Measurements from ENCODE around the gene MYO1E.
A peak's percentile ranks its signal among the peaks of the same experiment; 100 is the strongest.
"Not testable (repeated sequence)": the region's sequence is repeated elsewhere in the genome, so short reads cannot be mapped to it uniquely, and the experiment has no call there.

MYO1E gene

DNA sequence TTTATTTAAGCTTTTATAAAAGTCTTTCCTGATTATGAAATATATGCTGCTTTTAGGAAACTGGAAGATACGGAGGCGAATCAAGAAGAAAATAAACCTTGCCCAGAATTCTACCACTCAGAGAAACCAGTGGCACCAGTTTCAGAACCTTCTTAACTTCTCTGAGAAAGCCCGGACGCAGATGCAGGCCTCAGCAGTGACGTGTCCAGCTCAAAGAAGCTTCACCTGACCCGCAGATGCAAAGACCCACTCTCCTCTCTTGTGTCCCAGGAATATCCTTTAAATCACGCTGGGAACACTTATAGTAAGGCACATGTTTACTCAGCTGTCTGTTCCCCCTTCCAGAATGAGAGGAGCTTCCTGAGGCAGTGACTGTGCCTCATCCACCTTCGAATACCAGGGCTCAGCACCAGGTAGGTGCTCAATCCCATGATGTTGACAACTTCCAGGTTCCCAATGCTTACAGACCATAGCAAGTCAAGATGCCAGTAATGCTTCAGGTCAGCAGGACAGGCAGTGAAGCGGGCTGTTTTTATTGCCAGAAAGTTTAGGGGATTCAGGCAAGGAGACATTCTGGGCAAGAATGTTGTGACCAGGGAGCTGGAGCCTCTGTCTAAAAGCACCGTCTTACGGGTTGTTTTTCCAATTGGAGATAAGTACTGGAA lies 205.9 kb downstream of the MYO1E start:
- no peak for ATAC-seq
- Mint-ChIP-seq H3K27ac (no peak overlapping the region), H3K9me3 (no peaks in the 10 kb centered on the region)

DNA sequence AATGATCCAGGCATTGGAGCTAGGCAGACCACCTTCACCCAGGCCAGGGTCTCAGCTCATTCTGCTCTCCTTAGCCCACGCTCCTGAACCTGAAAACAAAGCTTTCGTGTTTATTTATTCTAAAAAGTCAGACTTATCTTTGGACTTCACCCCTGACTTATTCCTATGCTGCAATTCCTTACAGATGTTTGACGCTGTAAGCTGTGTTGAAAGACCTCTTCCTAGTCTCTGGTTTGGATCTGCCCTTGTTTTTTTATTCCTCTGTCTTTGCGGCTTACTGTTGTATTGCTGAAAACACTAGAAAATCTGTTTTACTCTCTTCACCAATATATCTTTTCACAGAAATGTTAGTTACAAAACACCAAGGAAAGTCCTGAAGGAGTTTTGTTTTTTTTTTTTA lies 206.5 kb downstream of the MYO1E start:
- H3K27me3 Mint-ChIP-seq, result peaks cover 6% of the 10 kb centered on the region
- H3K9me3 Mint-ChIP-seq, result no peaks in the 10 kb centered on the region
- DNase-seq (no peak), ATAC-seq (no peak)
- peaks cover 25% of the 10 kb centered on the region for H3K4me1 Mint-ChIP-seq
- H3K27ac Mint-ChIP-seq, result peak overlapping the region in 1 of 2 donors; percentile 13
- no peak overlapping the region for H3K4me3 Mint-ChIP-seq

More for the DNA sequence above, 205.9 kb downstream of the MYO1E start:
- peaks cover 6% of the 10 kb centered on the region for H3K27me3 Mint-ChIP-seq
- H3K4me3 Mint-ChIP-seq, result no peak overlapping the region
- no peak for DNase-seq
- peaks cover 25% of the 10 kb centered on the region for H3K4me1 Mint-ChIP-seq

DNA sequence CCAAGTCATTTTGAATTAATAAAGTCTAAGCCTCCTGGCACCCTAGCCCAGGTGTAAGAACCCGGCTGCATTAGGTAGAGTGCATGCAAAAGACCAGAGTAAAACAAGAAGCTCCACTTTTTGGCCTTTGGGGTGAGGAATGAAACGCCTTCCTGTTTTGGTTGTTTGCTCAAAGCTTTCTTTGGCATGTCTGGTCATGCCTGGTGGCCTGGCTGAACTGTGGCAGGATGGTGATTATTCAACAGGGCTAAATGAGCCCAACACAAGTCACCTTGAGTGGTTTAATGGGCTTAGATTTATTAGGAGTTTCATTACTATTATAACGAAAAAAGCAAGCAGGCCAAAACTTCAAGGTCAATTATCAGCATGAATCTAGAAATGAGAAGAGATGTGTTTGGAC lies 206.9 kb downstream of the MYO1E start:
- ATAC-seq (no peak), DNase-seq (no peak)
- Mint-ChIP-seq H3K27me3 (peaks cover 6% of the 10 kb centered on the region), H3K27ac (peak overlapping the region; percentile 13 to 87), H3K4me3 (no peak overlapping the region), H3K4me1 (peaks cover 25% of the 10 kb centered on the region), H3K9me3 (no peaks in the 10 kb centered on the region)

DNA sequence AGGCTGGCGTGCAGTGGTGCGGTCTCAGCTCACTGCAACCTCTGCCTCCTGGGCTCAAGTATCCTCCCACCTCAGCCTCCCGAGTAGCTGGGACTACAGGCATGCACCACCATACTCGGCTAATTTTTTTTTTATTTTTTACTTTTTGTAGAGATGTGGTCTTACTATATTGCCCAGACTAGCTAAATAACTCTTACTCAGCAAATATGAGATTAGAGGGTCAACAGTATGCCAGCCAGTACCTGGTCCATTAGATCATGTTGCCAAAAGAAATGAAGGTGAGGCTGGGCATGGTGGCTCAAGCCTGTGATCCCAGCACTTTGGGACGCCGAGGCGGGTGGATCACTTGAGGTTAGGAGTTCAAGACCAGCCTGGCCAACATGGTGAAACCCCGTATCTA lies 210.6 kb downstream of the MYO1E start:
- H3K4me1 Mint-ChIP-seq, H3K9me3 Mint-ChIP-seq, DNase-seq, ATAC-seq, H3K27ac Mint-ChIP-seq, H3K27me3 Mint-ChIP-seq, H3K4me3 Mint-ChIP-seq: not testable (repeated sequence)

DNA sequence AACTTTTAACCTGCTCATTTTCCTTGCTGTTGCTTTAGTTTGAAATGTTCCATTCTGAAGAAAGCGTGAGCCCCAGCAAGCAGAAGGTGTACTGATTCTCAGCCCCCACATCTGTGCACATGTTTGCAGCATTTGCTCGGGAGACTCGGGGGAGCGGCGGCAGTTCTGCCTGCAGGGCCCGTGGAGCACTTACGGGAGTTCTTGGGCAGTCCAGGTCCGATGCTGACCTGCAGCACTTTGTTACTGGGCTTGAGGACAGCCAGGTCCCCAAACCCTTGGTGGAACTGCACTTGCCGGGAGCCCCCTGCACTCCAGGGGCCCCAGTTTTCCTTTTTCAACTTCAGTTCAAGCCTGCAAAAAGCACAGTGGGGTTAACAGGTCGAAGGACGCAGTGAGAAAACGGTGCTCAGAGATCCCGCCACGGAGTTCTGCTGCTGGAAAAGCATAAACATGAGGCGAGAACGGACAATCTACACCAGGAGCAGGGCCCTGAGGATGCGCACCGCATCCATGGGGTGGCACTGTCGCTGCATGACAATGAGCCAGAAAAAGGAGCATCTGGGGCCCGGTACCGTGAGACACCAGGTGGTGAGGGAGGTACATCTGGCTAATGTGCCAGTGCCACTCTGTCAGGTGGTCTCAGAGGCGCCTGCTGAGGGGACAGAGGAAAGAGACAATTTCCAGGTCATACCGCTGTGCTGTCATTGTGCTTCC lies 211.6 kb downstream of the MYO1E start:
- Mint-ChIP-seq H3K27ac (peak overlapping the region in 1 of 2 donors; percentile 67), H3K4me1 (no peaks in the 10 kb centered on the region), H3K27me3 (peaks cover 6% of the 10 kb centered on the region), H3K9me3 (no peaks in the 10 kb centered on the region), H3K4me3 (no peak overlapping the region)
- peak; percentile 23 to 28 for DNase-seq
- peak; percentile 59 for ATAC-seq

DNA sequence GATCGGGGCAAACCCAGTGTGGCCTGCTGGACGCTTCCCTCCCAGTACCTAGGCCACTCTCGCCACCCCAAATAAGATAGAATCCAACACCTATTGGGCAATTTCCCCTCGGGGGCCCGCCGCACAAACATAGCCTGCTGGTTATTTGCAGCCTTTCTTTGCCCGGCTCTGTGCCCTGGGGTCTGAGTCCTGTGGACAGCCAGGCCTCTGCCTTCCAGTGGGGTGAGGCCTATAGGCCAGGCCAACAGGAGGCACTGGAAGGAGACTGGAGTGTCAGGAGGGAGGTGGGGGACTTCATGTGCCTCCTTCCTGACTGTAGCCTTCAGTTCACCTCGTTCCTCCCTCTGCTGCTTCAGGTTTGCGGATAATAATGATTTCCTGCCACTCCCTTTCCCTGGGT lies 213.5 kb downstream of the MYO1E start:
- Mint-ChIP-seq H3K4me3 (no peak overlapping the region), H3K9me3 (no peaks in the 10 kb centered on the region), H3K4me1 (no peaks in the 10 kb centered on the region), H3K27ac (no peak overlapping the region), H3K27me3 (peaks cover 6% of the 10 kb centered on the region)
- ATAC-seq (no peak), DNase-seq (no peak)

DNA sequence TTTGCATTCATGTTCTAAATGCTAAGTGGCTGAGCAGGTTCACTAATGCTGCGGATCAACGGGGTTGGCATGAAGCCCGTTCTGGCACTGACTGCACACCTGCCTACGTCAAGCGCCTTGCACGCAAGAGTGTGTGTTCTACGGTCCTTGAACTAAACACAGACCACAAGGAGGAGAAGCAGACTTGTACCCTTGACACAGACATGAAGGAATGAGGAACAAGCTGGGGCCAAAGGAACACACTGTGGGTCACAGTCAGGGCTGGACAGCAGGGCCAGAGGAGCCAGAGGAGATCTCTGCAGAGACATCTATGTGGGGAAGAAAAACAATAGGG lies 214.0 kb downstream of the MYO1E start:
- Mint-ChIP-seq H3K9me3 (no peaks in the 10 kb centered on the region), H3K27me3 (peaks cover 6% of the 10 kb centered on the region), H3K4me1 (no peaks in the 10 kb centered on the region), H3K27ac (no peak overlapping the region), H3K4me3 (no peak overlapping the region)
- DNase-seq (no peak), ATAC-seq (no peak)

DNA sequence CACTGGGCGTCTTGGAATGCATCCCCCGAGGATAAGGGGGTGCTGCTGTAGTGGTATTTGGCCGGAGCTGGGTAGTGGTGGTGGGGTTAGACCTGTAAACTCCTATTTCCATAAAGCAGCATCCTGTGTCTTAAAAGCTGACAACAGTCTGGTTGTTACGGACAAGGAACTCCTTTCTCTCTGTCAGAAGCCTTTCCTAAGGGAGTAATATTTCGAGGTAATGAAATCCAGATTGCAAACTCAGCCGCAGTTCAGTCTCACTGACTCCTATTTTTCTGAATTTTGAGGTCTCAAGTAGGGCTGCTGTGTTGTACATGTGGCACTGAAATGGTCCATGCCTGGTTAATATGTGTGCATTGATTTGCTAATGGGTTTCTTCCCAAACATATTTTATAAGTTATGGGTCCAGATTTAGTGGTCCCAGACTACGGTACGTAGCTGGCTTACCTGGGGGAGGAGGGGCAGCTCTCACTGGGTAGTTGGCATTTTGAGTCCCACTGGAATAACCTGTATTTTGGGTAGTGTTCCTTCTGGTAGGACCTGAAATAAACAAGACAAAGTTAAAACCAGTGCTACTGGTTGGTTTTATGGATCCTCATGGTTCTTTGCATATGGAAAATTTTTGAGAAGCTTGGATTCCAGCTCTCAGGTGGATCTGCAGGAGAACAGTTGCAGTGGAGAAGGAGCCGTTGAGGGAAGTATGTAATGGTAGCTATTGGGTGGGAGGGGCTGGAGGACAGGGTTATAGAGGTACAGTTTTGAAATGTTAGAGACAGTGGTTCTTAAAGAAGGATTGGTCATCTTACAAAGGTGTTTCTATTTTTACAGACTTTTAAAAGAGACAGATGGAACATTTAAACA lies 214.6 kb downstream of the MYO1E start:
- H3K27me3 Mint-ChIP-seq, result peaks cover 4% of the 10 kb centered on the region
- no peak overlapping the region for H3K27ac Mint-ChIP-seq
- ATAC-seq (no peak), DNase-seq (no peak)
- H3K4me3 Mint-ChIP-seq, result no peak overlapping the region
- H3K9me3 Mint-ChIP-seq, result no peaks in the 10 kb centered on the region
- H3K4me1 Mint-ChIP-seq, result no peaks in the 10 kb centered on the region

DNA sequence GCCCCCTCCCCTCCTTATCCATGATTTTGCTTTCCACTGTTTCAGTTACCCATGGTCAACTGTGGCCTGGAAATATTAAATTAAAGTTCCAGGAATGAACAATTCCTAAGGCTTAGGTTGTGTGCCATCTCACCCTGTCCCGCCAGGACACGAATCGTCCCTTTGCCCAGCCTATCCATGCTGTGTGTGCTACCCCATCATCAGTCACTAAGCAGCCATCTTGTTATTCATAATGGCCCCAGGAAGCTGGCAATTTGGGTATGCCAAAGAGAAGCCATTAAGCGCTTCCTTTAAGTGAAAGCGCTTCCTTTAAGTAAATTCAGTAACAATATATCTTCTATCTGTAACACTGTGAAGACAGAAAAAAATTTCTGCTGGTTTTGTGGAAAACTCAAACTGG lies 215.3 kb downstream of the MYO1E start:
- ATAC-seq (no peak), DNase-seq (no peak)
- Mint-ChIP-seq H3K27ac (no peak overlapping the region), H3K4me1 (no peaks in the 10 kb centered on the region), H3K27me3 (no peaks in the 10 kb centered on the region), H3K4me3 (no peak overlapping the region), H3K9me3 (no peaks in the 10 kb centered on the region)

DNA sequence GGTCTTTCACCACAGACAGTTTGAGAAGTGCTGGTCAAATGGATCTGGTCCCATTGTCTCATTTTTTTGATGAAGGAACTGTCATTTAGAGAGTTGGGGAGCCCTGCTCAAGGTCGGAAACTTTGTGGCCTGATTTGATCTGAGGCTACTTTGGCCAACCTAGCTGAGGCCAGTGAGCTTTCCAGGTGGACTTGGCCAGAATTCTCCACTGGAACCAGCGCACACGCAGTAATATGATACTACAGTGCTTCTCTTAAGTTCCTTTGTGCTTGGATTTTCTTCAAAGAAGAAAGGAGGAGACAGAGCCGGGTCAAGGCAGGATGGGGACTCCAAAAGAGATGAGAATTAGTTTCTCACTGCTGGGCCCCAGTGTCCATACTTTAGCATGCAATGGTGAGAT lies 217.2 kb downstream of the MYO1E start:
- Mint-ChIP-seq H3K9me3 (no peaks in the 10 kb centered on the region), H3K4me1 (no peaks in the 10 kb centered on the region), H3K27ac (peak overlapping the region in 1 of 2 donors; percentile 31), H3K4me3 (no peak overlapping the region), H3K27me3 (no peaks in the 10 kb centered on the region)
- DNase-seq, result no peak
- no peak for ATAC-seq

DNA sequence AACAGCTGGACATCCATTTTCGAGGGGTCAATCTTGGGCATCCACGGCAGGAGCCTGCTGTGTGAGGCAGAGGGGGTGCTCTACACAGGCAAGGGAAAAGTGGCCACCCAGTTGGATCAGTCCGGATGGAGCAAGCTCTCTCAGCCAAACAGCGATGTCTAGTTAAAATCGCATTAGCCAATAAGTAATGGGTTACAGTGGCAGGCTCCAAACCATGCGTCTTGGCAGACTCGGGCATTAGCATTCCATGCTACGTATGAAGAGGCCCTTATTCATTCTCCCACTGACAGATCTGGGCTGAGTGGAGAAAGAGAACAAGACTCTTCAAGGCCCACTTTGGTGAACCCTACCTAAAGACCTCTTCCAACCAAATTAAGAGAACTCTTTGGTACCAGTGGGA lies 218.4 kb downstream of the MYO1E start:
- Mint-ChIP-seq H3K4me3 (no peak overlapping the region), H3K9me3 (no peaks in the 10 kb centered on the region), H3K4me1 (no peaks in the 10 kb centered on the region), H3K27me3 (no peaks in the 10 kb centered on the region), H3K27ac (no peak overlapping the region)
- ATAC-seq (no peak), DNase-seq (no peak)

DNA sequence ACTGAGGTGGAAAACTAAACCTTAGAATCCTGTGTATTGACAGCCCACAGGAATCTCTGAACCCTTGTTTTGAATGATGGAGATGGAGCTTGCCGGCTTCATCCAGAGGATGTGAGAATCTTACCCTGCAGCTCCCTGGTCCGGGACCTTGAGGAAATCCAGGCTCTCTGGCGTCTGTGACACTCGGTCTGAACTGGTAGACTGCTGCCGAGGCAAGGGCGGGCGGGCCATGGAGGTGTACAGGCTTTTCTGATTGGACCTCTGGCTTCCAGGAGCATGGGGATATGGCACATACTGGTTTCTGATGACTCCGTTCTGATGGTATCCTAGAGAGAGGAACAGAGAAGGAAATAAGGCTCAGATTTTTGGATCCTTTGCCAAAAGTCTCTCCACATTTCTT lies 219.2 kb downstream of the MYO1E start:
- H3K4me3 Mint-ChIP-seq, result no peak overlapping the region
- H3K4me1 Mint-ChIP-seq, result no peaks in the 10 kb centered on the region
- H3K9me3 Mint-ChIP-seq, result no peaks in the 10 kb centered on the region
- ATAC-seq (no peak), DNase-seq (no peak)
- H3K27me3 Mint-ChIP-seq, result no peaks in the 10 kb centered on the region
- peak overlapping the region in 1 of 2 donors; percentile 30 for H3K27ac Mint-ChIP-seq

DNA sequence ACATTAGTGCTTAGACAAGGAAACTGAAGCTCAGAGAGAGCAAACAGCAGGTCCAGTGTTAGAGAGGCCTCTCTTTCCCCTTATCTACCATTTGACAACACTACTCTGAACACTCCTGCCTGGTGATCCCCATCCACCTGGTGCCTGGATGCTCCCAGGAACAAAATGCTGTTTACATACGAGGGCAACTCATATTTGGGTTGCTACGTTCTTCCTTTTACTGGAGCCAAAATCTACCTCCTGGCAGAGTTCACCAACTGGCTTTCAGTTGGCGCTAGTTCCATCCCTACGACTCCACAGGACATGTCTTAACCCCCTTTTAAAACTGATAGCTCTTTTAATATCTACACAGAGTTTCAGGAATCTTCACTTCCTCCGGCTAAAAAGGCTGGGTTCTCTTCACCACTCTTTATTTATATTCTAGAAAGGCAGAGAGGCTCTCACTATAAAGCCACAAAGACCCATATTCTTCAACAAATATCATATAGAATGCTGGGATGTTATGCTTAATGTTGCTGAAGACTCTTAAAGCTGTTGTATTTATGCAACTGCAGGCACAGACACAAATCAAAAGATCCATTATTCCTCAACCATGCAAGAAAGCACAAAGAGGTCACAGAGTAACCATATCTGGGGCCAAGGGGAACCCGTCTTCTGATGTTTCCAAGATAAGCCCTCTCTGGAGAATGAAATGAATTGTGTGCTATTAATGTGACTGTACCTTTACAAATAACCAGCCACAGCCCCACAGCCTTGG lies 219.8 kb downstream of the MYO1E start:
- H3K27me3 Mint-ChIP-seq, result no peaks in the 10 kb centered on the region
- no peaks in the 10 kb centered on the region for H3K4me1 Mint-ChIP-seq
- no peak overlapping the region for H3K27ac Mint-ChIP-seq
- ATAC-seq (no peak), DNase-seq (no peak)
- H3K9me3 Mint-ChIP-seq, result no peaks in the 10 kb centered on the region
- H3K4me3 Mint-ChIP-seq, result no peak overlapping the region

DNA sequence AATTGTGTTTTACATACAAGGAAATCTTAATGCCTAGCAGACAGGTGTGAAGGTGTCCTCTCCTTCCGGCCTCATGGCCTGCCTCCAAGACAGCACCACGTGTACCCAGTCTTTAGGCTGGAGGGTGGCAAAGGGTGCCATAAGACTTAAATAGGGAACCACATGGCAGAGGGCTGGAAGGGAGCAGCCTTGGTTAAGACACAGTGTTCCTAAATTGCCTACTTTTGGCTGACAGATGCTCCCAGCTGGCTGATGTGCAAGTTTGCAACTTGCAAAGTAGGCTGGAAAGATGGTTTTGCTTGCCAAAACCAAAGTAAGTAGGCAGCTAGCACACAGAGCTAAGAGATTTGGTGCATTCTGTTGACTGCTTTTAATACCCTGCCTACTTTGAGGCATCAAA lies 222.5 kb downstream of the MYO1E start:
- Mint-ChIP-seq H3K4me1 (no peaks in the 10 kb centered on the region), H3K27me3 (no peaks in the 10 kb centered on the region), H3K9me3 (no peaks in the 10 kb centered on the region), H3K27ac (no peak overlapping the region), H3K4me3 (no peak overlapping the region)
- no peak for ATAC-seq
- no peak for DNase-seq

DNA sequence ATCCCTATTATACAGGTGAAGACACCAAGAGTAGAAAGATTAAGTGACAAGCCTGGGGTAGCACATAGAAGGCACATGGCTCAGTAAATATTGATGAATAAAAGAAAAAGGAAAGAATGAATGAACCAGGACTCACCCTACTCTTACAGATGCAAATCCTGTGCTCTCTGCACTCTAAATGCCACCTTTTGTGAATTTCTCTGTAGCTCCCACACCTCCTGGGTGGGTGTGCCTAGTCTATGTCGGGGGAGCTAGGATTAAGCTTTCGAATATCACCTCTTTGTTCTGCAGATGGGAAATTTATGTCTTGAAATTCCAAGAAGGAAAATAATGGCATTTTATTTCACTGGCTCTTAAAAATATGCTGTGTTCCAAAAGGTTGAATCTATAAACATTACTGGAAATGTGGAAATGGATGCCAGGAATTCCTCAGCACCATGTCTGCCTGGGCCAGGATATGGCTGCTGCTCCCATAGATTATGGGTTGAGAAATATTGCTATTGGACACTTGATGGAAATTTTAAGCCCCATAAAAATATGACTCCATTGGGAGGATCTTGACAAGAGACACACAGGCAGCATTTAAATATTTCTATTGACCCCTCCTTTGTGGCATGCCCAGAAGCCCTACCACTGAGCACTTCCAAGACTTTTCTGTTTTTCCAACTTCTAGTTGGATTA lies 224.4 kb downstream of the MYO1E start:
- no peak overlapping the region for H3K4me3 Mint-ChIP-seq
- DNase-seq (no peak), ATAC-seq (no peak)
- H3K9me3 Mint-ChIP-seq, result no peaks in the 10 kb centered on the region
- no peaks in the 10 kb centered on the region for H3K27me3 Mint-ChIP-seq
- H3K27ac Mint-ChIP-seq, result no peak overlapping the region
- no peaks in the 10 kb centered on the region for H3K4me1 Mint-ChIP-seq
